ENCODE measurements around the gene ECPAS.

DNA sequence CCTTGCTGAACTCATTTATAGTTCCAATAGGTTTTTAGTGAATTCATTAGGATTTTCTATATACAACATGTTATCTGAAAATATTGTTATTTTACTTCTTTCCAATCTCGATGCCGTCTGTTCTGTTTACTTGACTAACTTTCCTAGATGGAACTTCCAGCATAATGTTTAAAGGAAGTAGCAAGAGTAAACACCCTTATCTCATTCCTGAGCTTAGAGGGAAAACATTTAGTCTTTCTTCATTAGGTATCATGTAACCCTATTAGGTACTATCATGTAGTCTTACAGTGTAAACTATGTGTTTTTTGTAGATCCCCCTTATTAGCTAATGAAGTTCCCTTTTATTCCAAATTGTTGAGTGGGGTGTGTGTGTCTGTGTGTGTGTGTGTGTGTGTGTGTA is 131.6 kb downstream of the ECPAS start:
- TF ChIP-seq, protein P1, sequence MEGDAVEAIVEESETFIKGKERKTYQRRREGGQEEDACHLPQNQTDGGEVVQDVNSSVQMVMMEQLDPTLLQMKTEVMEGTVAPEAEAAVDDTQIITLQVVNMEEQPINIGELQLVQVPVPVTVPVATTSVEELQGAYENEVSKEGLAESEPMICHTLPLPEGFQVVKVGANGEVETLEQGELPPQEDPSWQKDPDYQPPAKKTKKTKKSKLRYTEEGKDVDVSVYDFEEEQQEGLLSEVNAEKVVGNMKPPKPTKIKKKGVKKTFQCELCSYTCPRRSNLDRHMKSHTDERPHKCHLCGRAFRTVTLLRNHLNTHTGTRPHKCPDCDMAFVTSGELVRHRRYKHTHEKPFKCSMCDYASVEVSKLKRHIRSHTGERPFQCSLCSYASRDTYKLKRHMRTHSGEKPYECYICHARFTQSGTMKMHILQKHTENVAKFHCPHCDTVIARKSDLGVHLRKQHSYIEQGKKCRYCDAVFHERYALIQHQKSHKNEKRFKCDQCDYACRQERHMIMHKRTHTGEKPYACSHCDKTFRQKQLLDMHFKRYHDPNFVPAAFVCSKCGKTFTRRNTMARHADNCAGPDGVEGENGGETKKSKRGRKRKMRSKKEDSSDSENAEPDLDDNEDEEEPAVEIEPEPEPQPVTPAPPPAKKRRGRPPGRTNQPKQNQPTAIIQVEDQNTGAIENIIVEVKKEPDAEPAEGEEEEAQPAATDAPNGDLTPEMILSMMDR (IDR thresholded peaks at IDR 0.05) = no peak
- TF ChIP-seq ZFX (IDR thresholded peaks at IDR 0.05; ENCODE audit: borderline replicate concordance) = no peak

All from 22Rv1 (cell line).